HG03457 (cell line): Measurements from ENCODE around the gene CHRDL2.

Experiments
- ATAC-seq: cut with Tn5 transposase; IDR thresholded peaks from one replicate; pipeline ENCODE4 v1.9.1; 2021; ENCODE audit warnings: moderate number of reproducible peaks; ENCODE audit not compliant: unreplicated experiment

The CHRDL2 gene

DNA sequence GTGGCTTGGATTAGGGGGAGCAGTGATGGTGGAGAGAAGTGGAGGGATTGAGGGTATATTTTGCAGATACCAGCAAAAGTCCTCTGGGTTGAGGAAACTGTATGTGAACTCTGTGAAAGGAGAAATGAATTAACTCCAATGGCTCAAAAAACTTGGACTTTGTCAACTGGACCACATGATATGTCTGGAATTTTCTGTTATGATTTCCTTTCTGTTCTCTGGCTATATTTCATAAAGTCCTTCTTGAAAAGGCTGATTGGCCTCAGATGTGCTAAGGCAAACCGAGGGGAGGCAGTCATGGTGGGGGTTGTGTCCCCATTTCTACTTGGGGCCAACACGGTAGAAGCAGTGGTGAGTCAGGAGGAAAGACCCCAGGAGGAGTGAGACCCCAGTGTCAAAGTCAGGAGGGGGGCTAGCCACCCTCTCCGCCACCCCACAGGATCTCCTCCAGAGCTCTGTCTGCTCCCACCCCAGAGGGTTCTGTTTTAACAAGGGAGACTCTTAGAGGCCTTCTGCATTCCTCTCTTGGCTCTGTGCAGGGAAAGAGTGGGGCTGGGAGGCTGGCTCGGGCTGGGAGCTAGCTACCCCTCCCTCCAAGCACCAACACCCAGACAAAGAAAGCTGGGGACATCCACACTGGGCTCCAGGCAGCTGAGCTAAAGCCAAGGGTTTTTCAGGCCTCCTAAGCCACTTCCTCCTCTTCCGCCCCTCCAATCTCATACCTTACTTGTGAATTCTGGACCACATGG is 13.8 kb downstream of the CHRDL2 start:
- ATAC-seq: no peak

DNA sequence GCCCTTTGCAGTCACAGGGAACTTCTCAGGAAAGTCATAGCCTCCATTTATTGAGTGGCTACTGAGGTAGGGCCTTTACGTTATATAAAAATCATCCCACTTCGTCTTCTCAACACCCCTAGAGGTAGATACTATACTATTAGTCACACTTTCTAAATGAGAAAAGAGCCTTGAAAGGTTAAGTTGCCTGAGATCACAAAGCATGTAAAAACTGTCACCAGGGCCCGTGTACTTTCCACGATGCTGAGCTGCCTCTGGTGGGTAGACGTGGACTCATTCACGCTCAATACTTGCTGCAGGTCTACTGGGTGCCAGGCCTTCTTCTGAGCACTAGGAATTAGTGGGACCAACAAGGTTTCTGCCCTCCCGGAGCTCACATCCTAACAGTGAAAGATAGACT is 16.3 kb downstream of the CHRDL2 start:
- ATAC-seq: no peak

DNA sequence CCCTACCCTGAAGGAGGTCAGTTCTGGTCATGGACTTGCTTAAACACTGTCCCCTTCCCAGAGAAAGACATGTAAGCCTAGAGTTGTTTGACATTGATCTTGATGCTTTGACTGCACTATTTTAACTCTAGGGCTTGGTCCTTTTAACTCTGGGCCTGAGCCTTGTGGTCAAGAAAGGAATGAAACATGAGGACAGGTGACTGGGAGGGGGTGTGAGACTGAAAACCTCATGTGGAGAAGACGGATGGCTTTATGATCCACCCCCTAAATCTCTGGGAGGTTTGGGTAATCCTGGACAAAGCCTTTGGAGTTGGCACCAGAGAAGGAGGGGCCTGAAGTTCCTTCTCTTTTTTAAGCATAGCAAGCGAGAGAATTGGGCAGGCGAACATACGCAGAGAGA is 17.5 kb downstream of the CHRDL2 start:
- ATAC-seq: no peak

DNA sequence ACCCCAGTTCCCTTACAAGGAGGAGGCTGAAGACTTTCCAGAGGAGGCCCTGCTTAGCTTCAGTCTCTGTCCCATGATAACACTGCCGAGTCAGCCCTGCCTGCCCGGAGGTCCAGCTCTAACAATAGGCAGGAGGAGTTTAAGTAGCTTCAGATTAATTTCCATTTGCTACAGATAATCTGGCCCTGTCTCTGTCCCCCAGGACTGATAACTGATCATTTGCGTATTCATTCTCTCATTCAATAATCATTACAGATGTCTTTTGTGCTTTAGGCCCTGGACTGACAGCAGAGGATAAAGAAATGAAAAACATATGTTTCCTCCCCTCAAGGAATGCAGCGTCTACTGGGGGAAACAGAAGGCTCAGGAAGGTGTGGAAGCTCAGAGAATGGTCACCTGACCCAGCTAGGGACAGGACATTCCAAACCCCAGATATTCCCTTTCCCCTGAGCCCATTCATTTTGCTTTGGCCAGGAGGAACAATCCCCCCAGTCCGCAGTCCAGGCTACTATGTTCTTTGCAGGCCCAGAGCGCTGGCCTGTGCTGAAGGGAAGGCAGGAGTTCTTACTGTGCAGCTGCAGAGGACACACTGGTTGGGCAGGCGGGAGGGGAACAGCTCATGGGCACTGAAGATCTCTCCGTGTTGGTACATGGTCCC is 20.8 kb downstream of the CHRDL2 start:
- ATAC-seq: no peak

- ATAC-seq: no peak
Measured at GRCh38 chr11:74709175-74709574, 22.1 kb downstream of the CHRDL2 start.

- ATAC-seq: no peak
Measured at GRCh38 chr11:74707602-74708510, 23.4 kb downstream of the CHRDL2 start.

- ATAC-seq: no peak
Measured at GRCh38 chr11:74707182-74707581, 24.0 kb downstream of the CHRDL2 start.

DNA sequence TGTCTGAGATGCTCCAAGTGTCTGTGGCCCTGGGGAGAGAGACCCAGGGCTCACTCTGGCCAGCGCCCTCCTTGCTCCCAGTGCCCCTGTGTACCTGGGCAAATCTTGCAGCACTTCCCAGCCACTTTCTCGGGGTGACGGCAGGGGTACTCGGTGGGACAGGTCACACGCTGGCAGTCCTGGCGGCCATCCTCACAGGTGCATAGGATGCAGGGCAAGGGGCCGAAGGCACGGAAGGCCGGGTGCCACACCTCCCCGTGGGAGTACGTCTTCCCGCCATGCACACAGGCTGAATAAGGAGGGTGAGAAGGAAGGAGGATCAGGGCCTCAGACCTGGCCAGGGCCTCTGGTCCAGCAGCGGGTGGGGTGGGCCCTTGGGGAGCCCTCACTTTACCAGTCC is 28.0 kb downstream of the CHRDL2 start:
- no peak for ATAC-seq

DNA sequence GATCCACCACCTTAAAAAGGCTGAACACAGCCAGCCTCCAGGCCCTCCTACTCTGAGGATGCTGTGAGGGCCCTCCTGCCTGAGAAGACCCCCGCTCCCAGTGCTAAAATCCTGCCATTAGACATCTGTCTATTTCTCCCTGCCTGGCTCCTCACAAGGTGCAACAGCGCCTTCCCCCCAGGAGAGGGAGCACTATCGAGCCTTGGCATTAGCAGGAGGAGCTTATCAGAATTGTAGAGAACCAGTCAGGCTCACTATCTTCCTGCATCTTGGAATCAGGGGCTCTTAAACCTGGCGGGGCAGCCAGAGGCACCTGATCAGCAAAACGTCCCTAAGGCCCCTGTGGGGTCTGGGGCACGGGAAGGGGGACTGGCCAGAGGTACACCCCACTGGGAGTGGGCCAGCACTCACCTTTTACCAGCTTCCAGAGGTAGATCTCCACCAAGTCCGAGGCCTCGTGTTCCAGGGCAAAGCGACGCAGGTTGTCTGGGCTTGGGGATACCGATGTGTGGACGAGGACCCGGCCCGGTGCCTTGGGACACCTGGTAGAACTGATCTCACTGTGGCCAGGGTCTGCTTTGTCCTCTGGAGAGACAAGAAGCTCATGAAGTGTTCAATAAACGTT is 28.7 kb downstream of the CHRDL2 start:
- ATAC-seq: no peak

GRCh38 chr11:74701351-74701750 is 29.9 kb downstream of the CHRDL2 start:
- no peak for ATAC-seq

GRCh38 chr11:74699615-74700396 is 31.4 kb downstream of the CHRDL2 start:
- no peak for ATAC-seq

DNA sequence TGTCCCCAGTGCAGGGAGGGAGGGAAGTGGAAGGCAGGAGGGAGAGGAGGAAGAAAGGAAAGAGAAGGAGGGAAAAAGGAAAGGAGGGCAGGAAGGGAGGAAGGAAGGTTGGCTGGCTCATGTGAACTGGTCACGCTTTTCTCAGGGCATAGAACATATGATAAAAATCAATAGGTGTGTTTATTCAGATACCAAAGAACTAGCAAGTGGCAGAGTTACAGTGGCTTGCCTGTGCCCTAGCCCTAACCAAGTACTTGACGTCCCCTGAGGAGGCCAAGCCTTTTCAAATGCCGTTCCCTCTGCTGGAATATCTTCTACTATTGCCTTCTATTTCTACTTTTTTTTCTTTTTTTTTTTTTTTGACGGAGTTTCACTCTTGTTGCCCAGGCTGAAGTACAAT is 33.5 kb downstream of the CHRDL2 start:
- ATAC-seq: no peak

- ATAC-seq: no peak
Measured at GRCh38 chr11:74696939-74697675, 34.1 kb downstream of the CHRDL2 start.

DNA sequence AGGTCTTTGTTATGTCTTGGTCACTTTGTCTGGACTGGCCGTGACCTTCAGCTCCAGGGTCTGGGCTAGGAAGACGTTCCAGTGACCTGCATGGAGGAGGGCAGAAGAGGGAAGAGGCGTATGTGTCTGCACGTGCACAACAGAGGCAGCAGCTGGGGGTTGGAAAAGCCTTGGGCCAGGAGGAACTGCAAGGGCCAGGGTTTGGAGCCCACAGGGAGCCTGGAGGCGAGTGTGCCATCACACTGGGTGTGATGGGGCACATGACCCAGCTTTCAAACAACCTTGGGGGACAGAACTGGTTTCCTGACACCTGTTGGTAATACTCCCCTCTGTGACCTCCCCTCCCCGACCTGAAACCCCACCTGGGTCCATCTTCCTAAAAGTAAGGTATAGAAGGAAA is 34.7 kb downstream of the CHRDL2 start:
- ATAC-seq: no peak

DNA sequence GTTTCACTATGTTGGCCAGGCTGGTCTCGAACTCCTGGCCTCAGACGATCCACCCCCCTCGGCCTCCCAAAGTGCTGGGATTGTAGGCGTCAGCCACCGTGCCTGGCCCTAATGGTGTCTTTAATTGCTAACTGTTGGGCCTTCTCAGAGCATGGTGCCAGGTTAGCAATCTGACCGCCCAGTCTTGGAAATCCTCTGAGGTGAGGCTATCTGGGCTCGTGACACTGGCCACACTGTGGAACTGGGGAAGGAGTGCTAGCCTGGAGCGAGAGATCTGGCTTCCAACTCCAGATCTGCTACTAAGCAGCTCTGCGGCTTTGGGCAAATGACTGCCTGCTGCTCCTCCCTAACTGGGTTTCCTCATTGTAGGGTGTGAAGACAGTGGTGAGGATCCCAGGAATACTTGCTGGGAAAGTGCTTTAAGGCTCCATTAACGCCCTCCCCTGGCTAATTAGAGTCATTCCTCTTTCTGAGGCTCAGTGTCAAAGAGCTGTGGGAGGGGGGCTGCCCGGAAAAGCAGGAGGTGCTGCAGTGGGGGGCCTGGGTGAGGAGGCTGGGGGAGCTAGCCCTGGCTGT is 35.4 kb downstream of the CHRDL2 start:
- ATAC-seq: no peak

DNA sequence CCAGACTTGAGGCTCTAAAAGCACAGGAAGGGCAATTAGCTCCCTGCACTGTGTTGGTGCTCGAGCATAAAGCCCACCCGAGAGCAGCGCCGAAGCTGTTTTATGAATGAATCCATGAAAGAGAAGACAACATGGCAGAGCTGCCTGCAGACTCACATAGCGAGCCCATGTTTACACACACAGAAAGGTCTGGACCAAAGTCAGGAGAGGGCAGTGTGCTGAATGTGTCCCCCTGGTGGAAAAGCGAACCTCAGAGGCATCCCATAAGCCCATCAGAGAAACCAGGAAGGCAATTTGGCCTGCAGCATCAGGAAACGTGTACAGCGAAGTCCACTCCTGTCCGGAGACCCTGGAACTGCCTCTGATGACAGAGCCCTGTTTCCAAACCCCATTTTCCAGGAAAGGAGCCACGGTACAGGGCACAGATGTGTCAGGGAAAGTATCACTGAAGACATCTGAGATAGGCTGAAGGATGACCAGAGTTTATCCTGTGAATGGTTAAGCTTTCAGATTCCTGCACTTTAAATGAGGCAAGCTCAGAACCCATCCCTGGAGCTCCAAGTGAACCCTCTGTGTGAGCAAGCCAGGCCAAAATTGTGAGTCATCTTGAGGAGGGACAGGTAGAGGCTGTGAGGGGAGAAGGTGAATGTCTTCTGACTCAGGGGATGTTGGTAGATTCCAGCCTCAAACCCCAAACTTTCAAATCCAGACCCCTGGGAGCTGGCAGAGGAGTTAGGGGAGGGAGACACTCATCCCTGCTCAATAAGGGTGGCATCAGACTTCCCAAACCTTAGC is 36.9 kb downstream of the CHRDL2 start:
- no peak for ATAC-seq

DNA sequence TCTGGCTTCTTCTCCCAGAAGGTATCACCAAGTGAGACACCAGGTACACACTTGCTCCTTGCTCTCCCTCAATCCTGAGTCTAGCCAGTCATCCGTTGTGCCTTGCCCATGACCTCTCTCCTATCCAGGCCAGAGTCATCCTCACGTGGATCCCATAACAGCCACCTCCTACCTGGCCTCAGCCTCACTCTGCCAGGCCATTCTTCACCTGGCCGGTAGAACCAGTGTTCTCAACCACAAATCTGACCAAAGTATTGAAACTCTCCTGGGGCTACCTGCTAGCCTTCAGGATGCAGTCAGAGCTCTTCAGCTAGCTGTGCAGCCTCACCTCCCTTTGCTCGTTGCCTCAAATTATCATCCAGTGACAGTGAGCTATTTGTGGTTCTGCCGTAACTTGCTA is 37.7 kb downstream of the CHRDL2 start:
- no peak for ATAC-seq

GRCh38 chr11:74691755-74692154 is 39.5 kb downstream of the CHRDL2 start:
- ATAC-seq: no peak

- ATAC-seq: no peak
Measured at GRCh38 chr11:74689666-74690065, 41.6 kb downstream of the CHRDL2 start.
